Keratinocyte (primary cell): ENCODE data around the gene TMEM204. TPM values are rescaled to one million over a fixed set of nuclear protein-coding genes. Genes with fewer than 3 reads are reported as not detected.

Experiments used
- DNase-seq: peaks from one replicate; pipeline ENCODE4 v3.0.0-alpha.2; 2011; ENCODE audit warnings: low read depth, missing footprints, low spot score
- FAIRE-seq: peaks from 2 replicates; lab custom pipeline; 2011; peaks lifted over from hg19 to GRCh38; lab: Jason Lieb, UNC
- H2AFZ ChIP-seq: 2 replicates; pipeline ENCODE4 v1.6.0; 2012; ENCODE audit warnings: low read length, control low read depth, inconsistent platforms; ENCODE audit not compliant: control insufficient read depth
- H3K27ac ChIP-seq: 2 replicates; pipeline ENCODE4 v1.5.1; 2011; ENCODE audit warnings: low read length; ENCODE audit not compliant: control insufficient read depth, insufficient read depth
- H3K27me3 ChIP-seq: 3 replicates; pipeline ENCODE4 v1.6.0; 2011; ENCODE audit warnings: low read length; ENCODE audit not compliant: control insufficient read depth, insufficient read depth; ENCODE audit errors: extremely low read depth
- H3K36me3 ChIP-seq, 2 experiments: 2 replicates in 1 of 2; 3 replicates in 1 of 2; pipeline ENCODE4 v1.5.1; 2011; ENCODE audit warnings: low read length in 2 of 2, mild to moderate bottlenecking in 1 of 2; ENCODE audit not compliant: control insufficient read depth in 2 of 2, insufficient read depth in 2 of 2; ENCODE audit errors: extremely low read depth in 1 of 2
- H3K4me1 ChIP-seq: 3 replicates; pipeline ENCODE4 v1.5.1; 2011; ENCODE audit warnings: low read length; ENCODE audit not compliant: control insufficient read depth, insufficient read depth; ENCODE audit errors: extremely low read depth
- H3K4me2 ChIP-seq: 3 replicates; pipeline ENCODE4 v1.6.0; 2011; ENCODE audit warnings: low read depth, low read length; ENCODE audit not compliant: control insufficient read depth, insufficient read depth; ENCODE audit errors: extremely low read depth
- H3K4me3 ChIP-seq, 3 experiments: fragments of 200-600 bp in 1 of 3; sonication (generic) in 1 of 3; 2 replicates in 2 of 3; 3 replicates in 1 of 3; pipeline ENCODE4 v1.5.1; 2011 to 2016; ENCODE audit warnings: low read length in 3 of 3, mild to moderate bottlenecking in 3 of 3, control low read depth in 2 of 3, inconsistent platforms in 1 of 3, low read depth in 1 of 3, mixed read lengths in 1 of 3, mixed run types in 1 of 3, moderate library complexity in 1 of 3; ENCODE audit not compliant: control insufficient read depth in 2 of 3, insufficient read depth in 2 of 3; ENCODE audit errors: extremely low read depth in 1 of 3
- H3K79me2 ChIP-seq: 2 replicates; pipeline ENCODE4 v1.6.0; 2012; ENCODE audit warnings: low read length; ENCODE audit not compliant: control insufficient read depth, insufficient read depth
- H3K9ac ChIP-seq: 3 replicates; pipeline ENCODE4 v1.6.0; 2011; ENCODE audit warnings: low read length; ENCODE audit not compliant: control insufficient read depth, insufficient read depth; ENCODE audit errors: extremely low read depth
- H3K9me1 ChIP-seq: 3 replicates; pipeline ENCODE4 v1.6.0; 2011; ENCODE audit warnings: low read length; ENCODE audit not compliant: control insufficient read depth, insufficient read depth; ENCODE audit errors: extremely low read depth
- H3K9me3 ChIP-seq: 2 replicates; pipeline ENCODE4 v1.5.1; 2012; ENCODE audit warnings: low read depth, low read length; ENCODE audit not compliant: control insufficient read depth
- H4K20me1 ChIP-seq: 3 replicates; pipeline ENCODE4 v1.6.0; 2011; ENCODE audit warnings: low read length; ENCODE audit not compliant: control insufficient read depth, insufficient read depth; ENCODE audit errors: extremely low read depth
- EZH2 ChIP-seq: IDR thresholded peaks from one replicate; pipeline ENCODE4 v1.6.1; 2012; ENCODE audit warnings: inconsistent platforms, mild to moderate bottlenecking, low read length, moderate library complexity
- dilution Hi-C: fragments of 300-500 bp; cut with MboI; formaldehyde crosslinking; loops from one replicate; pipeline ENCODE4 v1.7.0; 2020; ENCODE audit warnings: low sequenced_read_pairs; ENCODE audit not compliant: extremely low pct_ligation_motif_present
- polyA plus RNA-seq, 5 experiments: library from polyadenylated mRNA; depleted of rRNA in 3 of 5; stranded (reverse) in 3 of 5; stranded (forward) in 1 of 5; unstranded in 1 of 5; fragments of >200 nt; gene quantifications; 1 replicate in 1 of 5; 2 replicates in 3 of 5; 3 replicates in 1 of 5; pipeline versions ENCODE4 v1.2.1 to v1.2.3, GENCODE V29; 2011 to 2012; ENCODE audit warnings: missing spikeins in 2 of 5, low read depth in 1 of 5, low replicate concordance in 1 of 5
- TF ChIP-seq, protein P1 (sequence below), 3 experiments: IDR thresholded peaks in 1 of 3; conservative IDR thresholded peaks in 1 of 3; optimal IDR thresholded peaks in 1 of 3; 2 replicates in 2 of 3; 3 replicates in 1 of 3; pipeline versions ENCODE3 to v1.5.1; 2011; ENCODE audit warnings: low read length in 3 of 3, mild to moderate bottlenecking in 3 of 3, moderate library complexity in 2 of 3, control low read depth in 1 of 3, inconsistent platforms in 1 of 3; ENCODE audit not compliant: insufficient read depth in 2 of 3; ENCODE audit errors: extremely low read depth in 1 of 3

The TMEM204 gene
- polyA plus RNA-seq, 1 donor (not counting 4 experiments of a cell fraction or from before 2014, with no cell fraction given) = 1.0 TPM

GRCh38 chr16:1514507-1514906 lies 19.0 kb upstream of the TMEM204 start:
- Histone ChIP-seq H3K4me3 (no peak overlapping the region), H3K36me3 (peaks cover 0 to 7% of the 10 kb centered on the region in 2 experiments), H4K20me1 (no peaks in the 10 kb centered on the region), H3K27me3 (no peaks in the 10 kb centered on the region), H3K9me3 (no peaks in the 10 kb centered on the region), H3K27ac (no peak overlapping the region), H3K79me2 (no peaks in the 10 kb centered on the region), H2AFZ (no peak overlapping the region), H3K4me1 (no peaks in the 10 kb centered on the region), H3K9me1 (no peaks in the 10 kb centered on the region), H3K9ac (no peak overlapping the region), H3K4me2 (no peak overlapping the region)
- dilution Hi-C loops = no loop called here
- FAIRE-seq (no peak), DNase-seq (no peak)
- TF ChIP-seq, protein P1, sequence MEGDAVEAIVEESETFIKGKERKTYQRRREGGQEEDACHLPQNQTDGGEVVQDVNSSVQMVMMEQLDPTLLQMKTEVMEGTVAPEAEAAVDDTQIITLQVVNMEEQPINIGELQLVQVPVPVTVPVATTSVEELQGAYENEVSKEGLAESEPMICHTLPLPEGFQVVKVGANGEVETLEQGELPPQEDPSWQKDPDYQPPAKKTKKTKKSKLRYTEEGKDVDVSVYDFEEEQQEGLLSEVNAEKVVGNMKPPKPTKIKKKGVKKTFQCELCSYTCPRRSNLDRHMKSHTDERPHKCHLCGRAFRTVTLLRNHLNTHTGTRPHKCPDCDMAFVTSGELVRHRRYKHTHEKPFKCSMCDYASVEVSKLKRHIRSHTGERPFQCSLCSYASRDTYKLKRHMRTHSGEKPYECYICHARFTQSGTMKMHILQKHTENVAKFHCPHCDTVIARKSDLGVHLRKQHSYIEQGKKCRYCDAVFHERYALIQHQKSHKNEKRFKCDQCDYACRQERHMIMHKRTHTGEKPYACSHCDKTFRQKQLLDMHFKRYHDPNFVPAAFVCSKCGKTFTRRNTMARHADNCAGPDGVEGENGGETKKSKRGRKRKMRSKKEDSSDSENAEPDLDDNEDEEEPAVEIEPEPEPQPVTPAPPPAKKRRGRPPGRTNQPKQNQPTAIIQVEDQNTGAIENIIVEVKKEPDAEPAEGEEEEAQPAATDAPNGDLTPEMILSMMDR (optimal IDR thresholded peaks at IDR 0.05 in 1 of 3, IDR thresholded peaks at IDR 0.05 in 1 of 3, conservative IDR thresholded peaks at IDR 0.05 in 1 of 3; ENCODE audit: extremely low read depth in 1 of 3, insufficient read depth in 2 of 3, low read length in 3 of 3) = no peak
- no peak for TF ChIP-seq EZH2

GRCh38 chr16:1518626-1519135 lies 14.8 kb upstream of the TMEM204 start:
- H2AFZ ChIP-seq = no peak overlapping the region
- FAIRE-seq (no peak), DNase-seq (no peak)
- H3K36me3 ChIP-seq = no peaks in the 10 kb centered on the region
- H4K20me1 ChIP-seq = no peaks in the 10 kb centered on the region
- no peaks in the 10 kb centered on the region for H3K4me1 ChIP-seq
- no peak overlapping the region for H3K27ac ChIP-seq
- H3K27me3 ChIP-seq = no peaks in the 10 kb centered on the region
- no peak for TF ChIP-seq EZH2
- TF ChIP-seq, protein P1 (optimal IDR thresholded peaks at IDR 0.05 in 1 of 3, IDR thresholded peaks at IDR 0.05 in 1 of 3, conservative IDR thresholded peaks at IDR 0.05 in 1 of 3; ENCODE audit: extremely low read depth in 1 of 3, insufficient read depth in 2 of 3, low read length in 3 of 3) = no peak
- no peak overlapping the region for H3K4me2 ChIP-seq
- H3K9me1 ChIP-seq = no peaks in the 10 kb centered on the region
- no peaks in the 10 kb centered on the region for H3K9me3 ChIP-seq
- no peak overlapping the region for H3K9ac ChIP-seq
- dilution Hi-C loops = no loop called here
- no peak overlapping the region for H3K4me3 ChIP-seq
- no peaks in the 10 kb centered on the region for H3K79me2 ChIP-seq
